Central memory CD4-positive, alpha-beta T cell (primary cell): Measurements from ENCODE around the gene OTOA.
"Not testable (repeated sequence)": the region's sequence is repeated elsewhere in the genome, so short reads cannot be mapped to it uniquely, and the experiment has no call there.

Source experiments
- DNase-seq: peaks from one replicate; pipeline ENCODE4 v3.0.0; 2022

OTOA gene

DNA sequence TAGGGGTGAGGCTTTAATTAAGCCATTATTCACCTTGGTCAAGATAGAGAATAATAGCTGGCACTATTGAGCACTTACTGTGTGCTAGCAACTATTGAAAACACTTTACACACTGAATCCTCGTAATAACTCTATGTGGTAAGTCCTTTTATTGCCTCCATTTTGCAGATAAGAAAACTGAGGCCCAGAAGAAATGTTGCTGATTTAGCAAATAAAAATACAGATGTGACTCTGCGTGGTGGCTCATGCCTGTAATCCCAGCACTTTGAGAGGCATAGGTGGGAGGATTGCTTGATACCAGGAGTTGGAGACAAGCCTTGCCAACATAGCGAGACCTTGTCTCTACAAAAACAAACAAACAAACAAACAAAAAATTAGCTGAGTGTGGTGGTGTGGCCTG, 19.4 kb downstream of the OTOA start:
- DNase-seq = no peak

DNA sequence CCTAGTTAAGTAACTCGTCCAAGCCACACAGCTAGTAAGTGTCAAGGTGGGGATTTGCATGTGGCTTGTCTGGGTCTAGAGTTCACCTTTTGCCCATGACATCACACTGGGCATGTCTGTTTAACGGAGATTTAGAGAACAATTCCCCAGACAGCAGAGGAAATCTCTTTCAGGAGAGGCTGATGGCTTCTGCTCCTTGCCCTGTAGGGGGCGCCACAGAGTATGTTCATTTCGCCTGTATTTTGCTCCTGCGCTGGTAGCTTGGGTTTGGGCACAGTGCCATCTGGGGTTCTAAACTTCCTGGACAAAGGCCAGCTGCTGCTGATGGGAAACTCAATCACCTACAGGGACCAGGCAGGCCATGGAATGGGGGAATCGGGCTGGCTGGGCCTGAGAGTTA, 20.4 kb downstream of the OTOA start:
- DNase-seq = peak; percentile 11

GRCh38 chr16:21685034-21685455, 21.3 kb downstream of the OTOA start:
- DNase-seq = no peak

GRCh38 chr16:21689107-21689506, 25.3 kb downstream of the OTOA start:
- no peak for DNase-seq

DNA sequence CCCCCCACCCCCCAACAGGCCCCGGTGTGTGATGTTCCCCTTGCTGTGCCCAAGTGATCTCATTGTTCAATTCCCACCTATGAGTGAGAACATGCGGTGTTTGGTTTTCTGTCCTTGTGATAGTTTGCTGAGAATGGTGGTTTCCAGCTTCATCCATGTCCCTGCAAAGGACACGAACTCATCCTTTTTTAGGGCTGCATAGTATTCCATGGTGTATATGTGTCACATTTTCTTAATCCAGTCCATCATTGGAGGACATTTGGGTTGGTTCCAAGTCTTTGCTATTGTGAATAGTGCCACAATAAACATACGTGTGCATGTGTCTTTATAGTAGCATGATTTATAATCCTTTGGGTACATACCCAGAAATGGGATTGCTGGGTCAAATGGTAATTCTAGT, 27.2 kb downstream of the OTOA start:
- not testable (repeated sequence) for DNase-seq

DNA sequence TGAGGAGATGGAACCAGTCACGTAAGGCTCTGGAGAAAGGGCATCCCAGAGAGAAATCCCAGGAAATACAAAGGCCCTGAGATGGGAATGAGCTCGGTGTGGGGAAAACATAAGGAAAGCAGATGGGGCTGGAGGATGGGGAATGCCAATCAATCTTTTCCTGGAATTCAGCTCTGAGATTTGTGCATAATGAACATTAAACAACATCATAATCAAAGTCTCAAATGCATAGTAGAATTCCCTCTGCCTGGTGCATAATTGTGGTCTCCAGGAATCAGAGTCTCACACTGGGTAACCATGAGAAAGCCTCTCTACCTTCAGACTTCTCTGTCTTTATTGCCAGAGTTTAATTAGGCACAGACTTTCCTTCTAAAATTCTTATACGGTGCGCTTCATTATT, 30.8 kb downstream of the OTOA start:
- no peak for DNase-seq

DNA sequence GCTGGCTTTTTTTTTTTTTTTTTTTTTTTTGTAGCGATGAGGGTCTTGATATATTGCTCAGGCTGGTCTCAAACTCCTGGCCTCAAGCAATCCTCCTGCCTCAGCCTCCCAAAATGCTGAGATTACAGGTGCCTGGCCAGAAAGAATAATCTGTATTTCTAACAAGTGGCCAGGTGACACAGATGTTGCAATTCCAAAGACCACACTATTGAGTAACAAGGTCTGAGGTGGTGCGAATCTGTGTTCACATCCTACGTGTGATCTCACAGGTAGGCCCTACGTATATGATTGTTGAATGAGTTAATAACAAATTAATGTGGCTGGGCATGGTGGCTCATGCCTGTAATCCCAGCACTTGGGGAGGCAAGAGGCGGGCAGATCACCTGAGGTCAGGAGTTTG, 33.3 kb downstream of the OTOA start:
- no peak for DNase-seq

- DNase-seq = no peak
Measured at GRCh38 chr16:21698169-21699032, 34.6 kb downstream of the OTOA start.

GRCh38 chr16:21701271-21701670, 37.5 kb downstream of the OTOA start:
- DNase-seq = no peak

GRCh38 chr16:21702276-21702675, 38.5 kb downstream of the OTOA start:
- DNase-seq = no peak

DNA sequence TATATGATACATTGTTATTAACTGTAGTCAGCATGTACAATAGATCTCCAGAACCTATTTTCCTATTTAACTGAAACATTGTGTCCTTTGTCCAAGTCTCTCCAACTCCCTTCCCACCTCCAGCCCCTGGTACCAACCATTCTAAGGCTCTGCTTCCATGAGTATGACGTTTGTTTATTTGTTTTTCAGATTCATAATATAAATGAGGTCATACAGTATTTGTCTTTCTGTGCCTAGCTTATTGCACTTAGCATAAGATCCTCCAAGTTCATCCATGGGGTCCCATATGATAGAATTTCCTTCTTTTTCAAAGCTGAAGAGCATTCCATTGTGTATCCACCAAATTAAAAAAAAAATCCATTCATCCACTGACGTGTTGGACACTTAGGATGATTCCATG, 39.4 kb downstream of the OTOA start:
- no peak for DNase-seq

GRCh38 chr16:21703589-21704174, 39.9 kb downstream of the OTOA start:
- no peak for DNase-seq

DNA sequence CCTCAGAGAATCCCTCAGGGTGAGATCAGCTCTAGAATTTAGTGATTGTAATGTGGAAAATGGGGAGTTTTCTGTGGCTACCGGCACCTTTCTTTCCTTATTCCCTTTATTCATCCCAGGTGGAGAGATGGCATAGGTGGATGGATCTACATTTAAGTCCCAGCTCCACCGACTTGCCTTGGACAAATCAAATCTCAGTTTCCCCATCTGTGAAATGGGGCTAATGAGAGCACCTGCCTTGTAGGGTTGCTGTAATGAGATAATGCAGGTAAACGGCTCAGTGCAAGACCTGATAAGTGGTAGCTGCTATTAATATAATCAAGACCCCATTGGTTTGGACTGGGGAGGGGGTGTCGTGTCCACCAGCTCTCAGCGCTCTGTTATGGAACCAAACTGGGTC, 40.5 kb downstream of the OTOA start:
- DNase-seq = no peak

- no peak for DNase-seq
Measured at GRCh38 chr16:21704733-21705132, 41.0 kb downstream of the OTOA start.

DNA sequence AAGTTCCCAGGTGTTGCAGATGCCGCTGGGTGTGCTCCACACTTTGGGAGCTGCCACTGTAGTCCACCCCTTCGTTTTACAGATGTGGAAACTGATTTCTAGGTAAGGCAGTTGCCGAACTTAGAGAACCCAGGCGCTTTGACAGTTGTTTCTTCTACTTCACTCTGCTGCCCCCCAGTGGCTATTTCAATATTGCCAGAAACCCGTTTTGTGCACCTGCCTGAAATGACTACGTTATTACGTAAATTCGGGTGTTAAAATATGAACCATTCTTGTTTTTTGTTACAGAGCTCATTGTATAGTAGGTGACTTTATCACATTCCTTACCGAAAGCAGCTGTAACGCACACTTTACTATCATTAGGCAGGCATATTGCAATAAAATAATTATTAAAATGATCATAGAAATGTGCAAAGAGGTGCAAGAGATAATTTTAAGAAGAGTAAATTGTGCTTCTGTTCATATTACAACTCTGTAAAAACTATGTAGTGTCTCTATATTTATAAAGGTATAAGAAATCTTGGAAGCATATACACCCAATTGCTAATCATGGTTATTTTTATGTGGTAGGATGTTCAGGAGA, 44.9 kb downstream of the OTOA start:
- DNase-seq = peak; percentile 70

DNA sequence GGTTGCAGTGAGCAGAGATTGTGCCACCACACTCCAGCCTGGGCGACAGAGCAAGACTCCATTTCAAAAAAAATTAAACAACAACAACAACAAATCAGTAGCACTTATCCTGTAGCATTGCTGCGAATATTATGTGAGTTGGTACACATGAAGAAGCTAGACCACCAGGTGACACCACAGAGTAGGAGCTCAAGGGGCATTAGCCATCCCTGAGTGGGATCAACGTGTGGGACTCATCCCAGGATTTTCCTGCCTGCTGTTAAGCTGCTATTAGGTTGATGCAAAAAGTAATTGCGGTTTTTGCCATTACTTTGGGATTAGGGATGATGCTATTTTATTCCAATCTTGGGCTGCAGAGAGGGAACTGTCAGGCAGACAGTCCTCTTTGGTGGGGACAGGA, 47.2 kb downstream of the OTOA start:
- no peak for DNase-seq

DNA sequence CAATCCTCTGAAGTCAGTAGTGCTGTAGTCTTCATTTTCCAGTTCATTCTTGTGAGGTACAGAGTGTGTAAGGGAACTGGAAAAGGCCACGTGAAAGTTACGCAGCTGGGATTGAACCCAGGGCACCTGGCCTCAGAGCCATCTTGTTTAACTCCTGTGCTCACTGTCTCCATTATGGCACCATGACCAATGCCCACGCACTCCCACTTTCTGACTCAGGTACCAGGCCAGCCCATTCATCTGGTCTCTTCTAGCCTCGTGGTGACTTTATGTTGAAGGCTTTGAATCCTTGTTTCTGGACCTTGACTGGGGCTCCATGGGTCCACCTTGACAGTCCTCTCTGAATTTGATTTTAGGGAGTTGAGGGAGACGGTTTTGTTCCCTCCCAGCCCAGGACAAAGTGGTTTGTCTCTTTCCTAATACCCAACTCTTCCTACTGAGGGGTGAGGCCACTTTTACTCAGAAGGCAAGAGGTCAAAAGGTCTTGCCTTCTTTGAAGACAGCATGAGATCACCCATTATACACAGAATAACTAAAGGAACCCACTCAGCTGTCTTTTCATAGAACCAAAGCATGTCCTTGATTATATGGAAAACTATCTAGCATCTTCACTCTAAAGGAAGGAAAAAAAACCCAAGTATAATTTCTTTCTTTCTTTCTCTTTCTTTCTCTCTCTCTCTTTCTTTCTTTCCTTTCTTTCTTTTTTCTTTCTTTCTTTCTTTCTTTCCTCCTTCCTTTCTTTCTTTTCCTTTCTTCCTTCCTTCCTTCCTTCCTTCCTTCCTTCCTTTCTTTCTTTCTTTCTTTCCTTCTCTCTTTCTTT, 50.0 kb downstream of the OTOA start:
- DNase-seq = no peak

- not testable (repeated sequence) for DNase-seq
Measured at GRCh38 chr16:21714369-21714618, 50.5 kb downstream of the OTOA start.

DNA sequence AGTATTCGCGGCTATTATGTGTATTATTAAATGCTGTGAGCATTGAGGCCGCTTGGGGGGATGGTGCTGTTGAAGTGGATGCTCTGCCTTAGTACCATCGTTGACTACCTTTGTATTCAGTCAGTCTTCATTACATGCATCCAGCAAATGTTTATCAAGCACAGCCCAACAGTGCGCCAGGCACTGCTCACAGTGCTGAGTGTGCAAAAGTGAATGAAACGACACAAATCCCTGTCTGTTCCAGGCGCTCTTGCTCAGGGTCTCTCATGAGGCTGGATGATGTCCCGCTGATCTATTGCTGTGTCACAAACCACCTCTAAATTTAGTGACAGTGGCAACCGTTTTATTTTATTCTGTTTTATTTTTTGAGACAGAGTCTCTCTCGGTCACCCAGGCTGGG, 53.8 kb downstream of the OTOA start:
- DNase-seq = no peak

- DNase-seq = no peak
Measured at GRCh38 chr16:21719283-21719682, 55.5 kb downstream of the OTOA start.

DNA sequence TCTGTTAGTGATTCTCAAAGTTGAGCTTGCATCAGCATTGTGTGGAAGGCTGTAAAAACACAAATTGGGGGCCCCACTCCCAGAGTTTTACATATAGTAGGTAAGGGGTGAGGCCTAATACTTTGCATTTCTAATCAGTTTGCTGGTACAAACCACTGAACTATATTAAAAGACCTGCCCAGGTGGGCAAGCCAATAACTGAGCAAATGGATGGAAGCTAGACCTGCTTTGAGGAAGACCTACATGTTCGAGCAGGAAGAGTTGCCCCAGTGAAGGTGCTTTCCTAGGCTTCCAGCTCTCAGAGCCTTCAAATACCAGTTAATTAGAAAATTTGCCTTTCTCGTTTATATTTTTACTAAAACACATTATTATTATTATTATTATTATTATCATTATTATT, 56.8 kb downstream of the OTOA start:
- no peak for DNase-seq

DNA sequence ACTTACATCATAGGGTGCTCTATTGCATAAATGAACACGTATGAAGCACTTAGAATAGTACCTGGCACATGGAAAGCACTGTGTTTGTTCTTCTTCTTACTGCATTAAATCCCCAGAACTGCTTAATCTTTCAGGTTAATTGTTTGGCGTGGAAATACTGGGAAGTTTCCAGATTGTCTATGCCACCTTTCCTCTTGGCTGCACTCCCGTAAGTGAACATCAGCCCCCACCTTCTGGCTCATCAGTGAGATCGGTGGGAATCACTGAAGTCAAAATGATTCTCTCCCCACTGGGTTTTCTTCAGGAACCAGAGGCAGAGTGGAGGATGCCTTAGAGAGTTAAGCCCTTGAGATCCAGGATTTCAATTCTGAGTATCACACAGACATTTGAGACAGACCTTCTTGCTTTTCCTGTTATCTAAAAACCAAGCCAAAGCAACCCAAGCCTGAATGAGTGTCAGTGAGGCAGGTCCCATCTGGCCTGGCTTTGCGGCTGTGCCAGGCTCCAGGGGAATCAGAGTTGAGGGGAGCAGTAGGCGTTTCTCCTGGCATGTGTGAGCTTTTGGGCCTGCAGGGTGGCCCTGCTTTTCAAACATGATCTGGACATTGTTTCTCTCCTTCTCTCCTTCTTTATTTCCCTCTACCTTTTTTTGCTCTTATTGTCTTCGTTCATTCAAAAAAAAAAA, 59.1 kb downstream of the OTOA start:
- no peak for DNase-seq

DNA sequence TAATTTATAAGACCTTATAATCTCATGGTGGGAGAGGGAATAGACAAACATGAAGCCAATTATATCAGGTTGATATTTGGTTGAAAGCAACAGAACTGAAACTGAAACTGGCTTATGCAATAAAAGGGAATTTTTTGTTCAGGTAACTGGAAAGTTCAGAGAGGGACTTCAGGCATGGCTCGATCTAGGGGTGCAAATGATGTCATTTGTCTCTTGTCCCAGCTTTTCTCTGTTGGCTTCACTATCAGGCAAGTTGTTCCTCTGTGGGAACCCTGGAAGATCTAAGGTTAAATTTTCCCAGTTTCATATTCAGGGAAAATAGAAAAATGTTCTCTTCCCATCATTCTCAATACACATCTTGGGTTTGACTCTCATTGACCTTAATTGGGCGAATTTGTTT, 59.8 kb downstream of the OTOA start:
- no peak for DNase-seq
